T-helper 17 cell (primary cell): Measurements from ENCODE around the gene POLR2L. TPM values are rescaled to one million over a fixed set of nuclear protein-coding genes. Genes with fewer than 3 reads are reported as not detected.

Source experiments
- total RNA-seq, 4 donors: library from RNA in 2 of 4; stranded (reverse) in 2 of 4; gene quantifications; one replicate each; pipeline ENCODE4 v1.2.3 and lab custom pipeline; 2022 to 2026

Gene POLR2L
- total RNA-seq, 2 donors from 2014 or later = 38.5 to 40.5 TPM

Other genes starting within 250 kb of the POLR2L start
- gene IRF7, start 226.6 kb downstream of the POLR2L start, total RNA-seq = 10 to 100 TPM; 40.3 to 44.0 TPM
- not detected for gene CDHR5, start 217.6 kb downstream of the POLR2L start, total RNA-seq
- gene SCT, start 215.3 kb downstream of the POLR2L start, total RNA-seq = not detected
- under 1 TPM; 0.40 to 0.89 TPM for gene DRD4, start 205.3 kb downstream of the POLR2L start, total RNA-seq
- gene DEAF1, start 147.3 kb downstream of the POLR2L start, total RNA-seq = 10 to 100 TPM; 55.3 to 77.1 TPM
- 10 to 100 TPM; 20.8 to 21.3 TPM for gene TMEM80, start 146.7 kb downstream of the POLR2L start, total RNA-seq
- gene EPS8L2, start 136.3 kb downstream of the POLR2L start, total RNA-seq = 10 to 100 TPM in 1 of 2 donors, 1 to 10 TPM in 1; 6.8 to 11.7 TPM
- gene TALDO1, start 95.1 kb downstream of the POLR2L start, total RNA-seq = 100 to 1,000 TPM in 1 of 2 donors, 10 to 100 TPM in 1; 60.4 to 102 TPM
- 10 to 100 TPM; 36.7 to 44.3 TPM for gene GATD1, start 65.0 kb downstream of the POLR2L start, total RNA-seq
- gene CEND1, start 52.4 kb downstream of the POLR2L start, total RNA-seq = under 1 TPM in 1 of 2 donors, not detected in 1; 0.63 TPM
- 10 to 100 TPM; 16.4 to 20.3 TPM for gene SLC25A22, start 44.2 kb downstream of the POLR2L start, total RNA-seq
- 10 to 100 TPM; 26.8 to 29.7 TPM for gene PIDD1, start 37.3 kb downstream of the POLR2L start, total RNA-seq
- 1,000 to 10,000 TPM; 4,178 to 4,199 TPM for gene RPLP2, start 32.6 kb downstream of the POLR2L start, total RNA-seq
- gene PNPLA2, start 23.6 kb downstream of the POLR2L start, total RNA-seq = 100 to 1,000 TPM; 178 to 182 TPM
- 1 to 10 TPM in 1 of 2 donors, under 1 TPM in 1; 0.47 to 1.0 TPM for gene CRACR2B, start 14.6 kb downstream of the POLR2L start, total RNA-seq
- gene CD151, start 9.6 kb downstream of the POLR2L start, total RNA-seq = 10 to 100 TPM; 54.9 to 67.3 TPM
- 1 to 10 TPM; 2.1 to 3.0 TPM for gene TSPAN4, start 323 bp upstream of the POLR2L start, total RNA-seq
- gene CHID1, start 68.3 kb upstream of the POLR2L start, total RNA-seq = 10 to 100 TPM; 23.4 to 28.8 TPM
- 10 to 100 TPM; 71.1 to 74.0 TPM for gene AP2A2, start 83.3 kb upstream of the POLR2L start, total RNA-seq
- gene MUC6, start 194.2 kb upstream of the POLR2L start, total RNA-seq = not detected
- gene MUC2, start 232.3 kb upstream of the POLR2L start, total RNA-seq = not detected